Measurements from ENCODE around the gene AXDND1. TPM values are rescaled to one million over a fixed set of nuclear protein-coding genes. Genes with fewer than 3 reads are reported as not detected.

The AXDND1 gene
- total RNA-seq, 2 donors from 2014 or later: not detected

DNA sequence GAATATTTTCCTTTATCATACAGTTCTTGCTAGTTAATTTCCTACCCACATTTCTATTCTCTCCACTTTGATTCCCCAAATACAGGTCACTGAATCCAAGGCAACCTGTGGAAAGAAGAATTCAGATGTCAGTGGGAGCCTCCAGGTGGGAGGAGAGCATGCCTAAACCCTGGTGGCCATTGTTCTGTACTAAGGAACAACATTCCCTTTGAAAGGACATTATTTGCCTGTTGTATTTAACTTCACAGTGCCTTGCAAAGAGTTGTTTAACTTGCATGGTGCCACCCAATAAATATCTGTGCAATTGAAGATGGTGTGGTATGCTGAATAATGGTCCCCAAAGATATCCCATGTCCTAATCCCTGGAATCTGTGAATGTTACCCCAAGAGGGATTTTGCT, 188.7 kb downstream of the AXDND1 start:
- H3K27me3 ChIP-seq: no peaks in the 10 kb centered on the region
- H3K4me3 ChIP-seq: no peak overlapping the region
- H3K36me3 ChIP-seq: no peaks in the 10 kb centered on the region
- no peak overlapping the region for H3K27ac ChIP-seq
- TF ChIP-seq, protein P1, sequence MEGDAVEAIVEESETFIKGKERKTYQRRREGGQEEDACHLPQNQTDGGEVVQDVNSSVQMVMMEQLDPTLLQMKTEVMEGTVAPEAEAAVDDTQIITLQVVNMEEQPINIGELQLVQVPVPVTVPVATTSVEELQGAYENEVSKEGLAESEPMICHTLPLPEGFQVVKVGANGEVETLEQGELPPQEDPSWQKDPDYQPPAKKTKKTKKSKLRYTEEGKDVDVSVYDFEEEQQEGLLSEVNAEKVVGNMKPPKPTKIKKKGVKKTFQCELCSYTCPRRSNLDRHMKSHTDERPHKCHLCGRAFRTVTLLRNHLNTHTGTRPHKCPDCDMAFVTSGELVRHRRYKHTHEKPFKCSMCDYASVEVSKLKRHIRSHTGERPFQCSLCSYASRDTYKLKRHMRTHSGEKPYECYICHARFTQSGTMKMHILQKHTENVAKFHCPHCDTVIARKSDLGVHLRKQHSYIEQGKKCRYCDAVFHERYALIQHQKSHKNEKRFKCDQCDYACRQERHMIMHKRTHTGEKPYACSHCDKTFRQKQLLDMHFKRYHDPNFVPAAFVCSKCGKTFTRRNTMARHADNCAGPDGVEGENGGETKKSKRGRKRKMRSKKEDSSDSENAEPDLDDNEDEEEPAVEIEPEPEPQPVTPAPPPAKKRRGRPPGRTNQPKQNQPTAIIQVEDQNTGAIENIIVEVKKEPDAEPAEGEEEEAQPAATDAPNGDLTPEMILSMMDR (IDR thresholded peaks at IDR 0.05): no peak
- DNase-seq (ENCODE audit: low spot score): no peak
- H3K9me3 ChIP-seq: no peaks in the 10 kb centered on the region
- no peaks in the 10 kb centered on the region for H3K4me1 ChIP-seq

DNA sequence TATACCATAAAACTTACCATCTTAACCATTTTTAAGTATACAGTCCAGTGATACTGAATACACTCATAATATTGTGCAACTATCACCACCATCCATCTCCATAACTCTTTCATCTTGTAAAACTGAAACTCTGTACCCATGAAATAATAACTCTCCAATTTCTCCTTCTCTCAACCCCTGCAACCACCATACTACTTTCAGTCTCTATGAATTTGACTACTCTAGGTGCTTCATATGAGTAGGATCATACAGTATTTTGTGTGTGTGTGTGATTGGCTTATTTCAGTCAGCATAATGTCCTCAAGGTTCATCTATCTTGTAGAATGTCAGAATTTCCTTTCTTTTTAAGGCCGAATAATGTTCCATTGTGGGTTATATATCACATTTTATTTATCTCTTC, 192.3 kb downstream of the AXDND1 start:
- H3K27me3 ChIP-seq: no peaks in the 10 kb centered on the region
- H3K9me3 ChIP-seq: no peaks in the 10 kb centered on the region
- no peak overlapping the region for H3K4me3 ChIP-seq
- no peak for DNase-seq (ENCODE audit: low spot score)
- no peaks in the 10 kb centered on the region for H3K4me1 ChIP-seq
- H3K27ac ChIP-seq: no peak overlapping the region
- TF ChIP-seq, protein P1 (IDR thresholded peaks at IDR 0.05): no peak
- H3K36me3 ChIP-seq: no peaks in the 10 kb centered on the region

DNA sequence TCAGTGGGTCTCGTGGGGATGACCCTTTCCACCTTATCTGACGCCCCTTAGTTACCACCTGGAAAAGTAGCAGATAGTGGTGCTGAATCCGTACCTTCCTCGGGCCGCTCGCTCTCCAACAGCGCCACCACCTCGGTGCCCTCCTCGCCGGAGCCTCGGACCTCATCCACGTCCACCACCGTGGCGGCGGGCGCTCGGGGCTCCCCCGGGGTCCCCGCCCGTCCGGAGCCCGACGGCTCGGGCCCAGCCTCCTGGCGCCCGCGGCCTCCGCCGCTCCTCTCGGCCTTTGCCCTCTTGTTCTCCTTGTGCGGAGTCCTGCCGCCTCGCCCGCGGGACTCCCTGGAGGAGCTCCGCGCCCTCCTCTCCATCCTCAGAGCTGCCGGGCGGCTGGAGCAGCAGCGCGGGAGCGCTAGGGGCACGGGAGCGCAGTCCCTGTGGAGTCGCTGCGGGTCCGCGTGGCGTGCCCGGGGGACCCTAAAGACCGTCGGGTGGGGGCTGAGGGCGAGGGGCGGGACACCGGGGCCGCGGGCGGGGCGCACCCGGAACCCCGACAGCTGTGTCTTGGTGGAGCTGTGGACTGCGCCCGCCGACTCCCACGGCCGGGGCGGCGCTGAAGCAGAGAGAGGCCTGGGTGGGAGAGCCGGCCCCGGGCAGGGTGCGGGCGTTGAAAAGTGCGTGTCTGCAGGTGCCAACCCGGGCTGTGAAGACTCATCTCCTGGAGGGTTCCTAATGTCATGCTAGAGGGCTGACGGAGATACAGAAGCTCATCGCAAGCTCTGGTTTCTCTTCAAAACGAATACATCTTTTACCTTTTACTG, 209.9 kb downstream of the AXDND1 start, which contains the start of gene NPHS2:
NPHS2 (minus strand) TSS at position 452 of the 818 bp plus-strand sequence; CDS start at position 368, 84 bp downstream.
- H3K27ac ChIP-seq: no peak within 1 kb of the TSS
- H3K36me3 ChIP-seq: no peaks in the 10 kb centered on the region
- no peak for DNase-seq (ENCODE audit: low spot score)
- H3K4me1 ChIP-seq: peaks cover 0 to 5% of the 10 kb centered on the region in 2 donors
- TF ChIP-seq, protein P1 (IDR thresholded peaks at IDR 0.05): no peak
- H3K27me3 ChIP-seq: peaks cover 3 to 16% of the 10 kb centered on the region in 2 donors
- H3K4me3 ChIP-seq: no peak within 1 kb of the TSS
- no peaks in the 10 kb centered on the region for H3K9me3 ChIP-seq

DNA sequence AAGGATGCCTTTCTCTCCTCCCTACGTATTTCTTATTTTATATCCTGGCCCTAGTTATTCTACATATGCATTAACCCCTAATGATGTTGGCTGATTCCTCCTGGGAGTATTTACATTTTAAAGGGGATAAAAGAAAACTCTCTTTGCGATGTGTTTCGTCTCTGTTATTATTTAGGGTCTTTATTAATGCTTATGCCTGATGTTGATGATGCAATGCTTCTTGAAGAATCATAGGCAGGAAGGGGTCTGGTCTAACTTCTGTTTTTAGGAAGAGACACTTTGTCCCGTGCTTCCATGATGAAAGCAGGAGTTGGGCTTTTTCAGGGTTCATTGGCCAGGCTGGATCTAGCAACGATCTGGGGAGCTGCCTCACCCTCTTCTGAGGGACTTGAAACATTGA, 210.7 kb downstream of the AXDND1 start:
- Histone ChIP-seq H3K27ac (no peak overlapping the region), H3K9me3 (no peaks in the 10 kb centered on the region), H3K27me3 (peaks cover 3 to 16% of the 10 kb centered on the region in 2 donors), H3K4me3 (no peak overlapping the region), H3K4me1 (peaks cover 0 to 5% of the 10 kb centered on the region in 2 donors), H3K36me3 (no peaks in the 10 kb centered on the region)
- TF ChIP-seq, protein P1 (IDR thresholded peaks at IDR 0.05): no peak
- DNase-seq (ENCODE audit: low spot score): no peak

DNA sequence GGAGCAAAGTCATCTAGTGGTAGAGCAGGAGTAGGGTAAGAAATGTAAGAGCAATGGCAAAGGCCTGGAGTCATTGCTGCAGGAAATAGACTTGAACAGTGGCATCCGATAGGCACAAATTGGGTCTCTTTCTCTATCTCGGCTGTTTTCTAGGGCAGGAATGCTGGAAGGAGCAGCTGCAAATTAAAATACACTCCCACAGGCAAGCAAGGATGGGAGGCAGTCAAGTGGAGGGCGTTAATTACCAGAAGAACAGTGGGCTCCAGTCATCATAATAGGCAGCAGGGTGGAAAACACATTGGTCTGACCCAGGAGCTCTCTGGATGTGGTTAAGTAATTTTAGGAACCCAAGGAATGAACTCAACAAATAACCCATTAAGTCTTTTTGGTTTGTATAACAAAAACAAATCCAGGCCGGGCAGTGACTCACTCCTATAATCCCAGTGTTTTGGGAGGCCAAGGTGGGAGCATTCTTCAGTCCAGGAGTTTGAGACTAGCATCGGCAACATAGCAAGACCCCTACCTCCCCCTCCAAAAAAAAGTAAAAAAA, 218.1 kb downstream of the AXDND1 start:
- Histone ChIP-seq H3K27ac (no peak overlapping the region), H3K36me3 (no peaks in the 10 kb centered on the region), H3K4me1 (peaks cover 0 to 12% of the 10 kb centered on the region in 2 donors), H3K9me3 (no peaks in the 10 kb centered on the region), H3K27me3 (no peaks in the 10 kb centered on the region), H3K4me3 (no peak overlapping the region)
- TF ChIP-seq, protein P1 (IDR thresholded peaks at IDR 0.05): no peak
- no peak for DNase-seq (ENCODE audit: low spot score)

Measured in right atrium auricular region (tissue), 2 donors.